ENCODE data around the gene ROM1.
"Not testable (repeated sequence)": the region's sequence is repeated elsewhere in the genome, so short reads cannot be mapped to it uniquely, and the experiment has no call there.

The ROM1 gene

GRCh38 chr11:62610403-62610802 lies 2.7 kb upstream of the ROM1 start:
- DNase-seq (ENCODE audit: low read depth in 3 of 3) = no peak

DNA sequence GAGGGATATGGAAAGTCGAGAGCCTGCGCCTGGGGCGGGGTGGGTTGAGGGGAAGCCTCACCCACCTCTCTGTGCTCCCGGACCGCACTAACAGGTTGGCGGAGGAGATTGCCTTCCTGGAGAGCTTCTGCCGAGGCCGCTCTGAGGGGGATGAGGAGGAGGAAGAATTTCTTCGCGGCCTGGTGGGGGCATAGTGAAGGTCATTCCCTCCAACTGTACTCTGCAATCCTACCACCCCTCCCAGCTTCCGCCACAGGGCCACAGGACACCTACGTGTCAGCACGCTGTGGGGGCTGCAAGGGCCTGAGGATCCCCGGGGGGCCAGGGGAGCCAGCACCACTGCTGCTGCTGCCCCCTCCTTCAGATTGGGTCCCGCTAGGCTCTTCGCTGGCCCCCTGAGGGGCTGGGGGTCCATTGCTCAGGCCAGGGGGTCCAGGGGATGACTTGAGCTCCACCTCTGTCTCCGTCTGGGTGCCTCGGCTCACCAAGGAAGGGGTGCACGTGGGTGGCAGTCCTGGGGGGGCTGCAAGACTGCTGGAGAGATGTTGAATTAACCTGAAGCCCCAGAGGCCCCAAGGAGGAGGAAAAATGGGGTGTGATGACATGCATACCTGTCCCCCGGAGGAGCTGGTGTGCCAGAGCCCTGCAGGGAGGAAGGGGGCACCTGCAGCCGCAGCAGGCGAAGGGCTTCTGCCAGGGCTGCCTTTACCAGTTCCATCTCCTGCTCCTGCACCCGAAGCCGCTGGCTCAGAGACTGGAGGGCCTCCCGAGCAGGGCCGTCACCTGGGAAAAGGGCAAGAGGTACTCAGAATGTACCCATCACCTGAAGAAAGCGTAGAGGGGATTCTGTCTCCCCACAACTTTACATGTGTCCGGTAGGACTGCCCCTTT lies 2.0 kb upstream of the ROM1 start:
- DNase-seq (ENCODE audit: low read depth in 3 of 3) = no peak

DNA sequence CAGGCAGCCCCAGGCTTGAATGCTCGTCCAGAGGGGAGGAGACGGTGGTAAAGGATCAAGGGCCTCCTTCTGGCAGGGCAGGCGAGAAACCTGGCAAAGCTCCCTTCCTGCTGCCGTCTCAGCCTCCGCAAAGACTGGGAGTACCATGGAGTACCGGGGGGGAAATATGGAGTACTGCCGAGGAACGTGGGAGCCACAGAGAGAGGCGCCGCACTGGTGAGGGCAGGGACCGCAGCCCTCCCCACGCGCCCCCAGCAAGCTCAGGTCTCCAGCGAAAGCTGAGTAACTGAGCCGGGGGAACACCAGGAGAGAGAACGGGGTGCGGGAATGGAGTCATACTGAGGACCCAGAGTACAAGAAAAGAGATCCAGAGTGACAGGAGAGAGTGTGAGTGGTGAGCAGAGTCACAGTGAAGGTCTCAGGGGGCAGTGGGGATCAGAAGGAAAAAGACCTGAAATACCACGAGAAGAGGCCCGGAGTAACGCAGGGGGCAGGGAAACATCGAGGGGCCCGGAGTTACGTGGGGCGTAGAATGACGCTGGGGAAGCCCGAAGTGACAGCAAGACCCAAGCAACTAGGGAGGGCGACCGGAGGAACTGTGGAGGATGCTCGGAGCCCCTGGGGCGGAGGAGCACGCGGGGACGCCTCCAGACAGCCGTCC lies 1.2 kb upstream of the ROM1 start:
- DNase-seq (ENCODE audit: low read depth in 3 of 3) = peak; percentile 29 to 37 (median 32)

DNA sequence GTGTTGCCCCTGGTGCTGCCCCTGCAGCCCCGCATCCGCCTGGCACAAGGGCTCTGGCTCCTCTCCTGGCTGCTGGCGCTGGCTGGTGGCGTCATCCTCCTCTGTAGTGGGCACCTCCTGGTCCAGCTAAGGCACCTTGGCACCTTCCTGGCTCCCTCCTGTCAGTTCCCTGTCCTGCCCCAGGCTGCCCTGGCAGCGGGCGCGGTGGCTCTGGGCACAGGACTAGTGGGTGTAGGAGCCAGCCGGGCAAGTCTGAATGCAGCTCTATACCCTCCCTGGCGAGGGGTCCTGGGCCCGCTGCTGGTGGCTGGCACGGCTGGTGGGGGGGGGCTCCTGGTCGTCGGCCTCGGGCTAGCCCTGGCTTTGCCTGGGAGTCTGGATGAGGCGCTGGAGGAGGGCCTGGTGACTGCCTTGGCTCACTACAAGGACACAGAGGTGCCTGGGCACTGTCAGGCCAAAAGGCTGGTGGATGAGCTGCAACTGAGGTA lies 278 bp downstream of the ROM1 start:
- no peak for DNase-seq (ENCODE audit: low read depth in 3 of 3)

DNA sequence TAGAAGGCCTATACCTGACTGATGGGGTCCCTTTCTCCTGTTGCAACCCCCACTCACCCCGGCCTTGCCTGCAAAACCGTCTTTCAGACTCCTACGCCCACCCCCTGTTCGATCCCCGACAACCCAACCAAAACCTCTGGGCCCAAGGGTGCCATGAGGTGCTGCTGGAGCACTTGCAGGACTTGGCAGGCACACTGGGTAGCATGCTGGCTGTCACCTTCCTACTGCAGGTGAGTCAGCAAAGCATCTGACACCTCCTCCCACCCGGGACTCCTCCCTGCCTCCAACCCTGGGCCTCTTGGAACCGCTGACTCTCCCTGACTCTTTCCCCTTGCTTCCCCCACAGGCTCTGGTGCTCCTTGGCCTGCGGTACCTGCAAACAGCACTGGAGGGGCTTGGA lies 1.2 kb downstream of the ROM1 start:
- peak in 1 of 3 experiments; percentile 32 for DNase-seq (ENCODE audit: low read depth in 3 of 3)

DNA sequence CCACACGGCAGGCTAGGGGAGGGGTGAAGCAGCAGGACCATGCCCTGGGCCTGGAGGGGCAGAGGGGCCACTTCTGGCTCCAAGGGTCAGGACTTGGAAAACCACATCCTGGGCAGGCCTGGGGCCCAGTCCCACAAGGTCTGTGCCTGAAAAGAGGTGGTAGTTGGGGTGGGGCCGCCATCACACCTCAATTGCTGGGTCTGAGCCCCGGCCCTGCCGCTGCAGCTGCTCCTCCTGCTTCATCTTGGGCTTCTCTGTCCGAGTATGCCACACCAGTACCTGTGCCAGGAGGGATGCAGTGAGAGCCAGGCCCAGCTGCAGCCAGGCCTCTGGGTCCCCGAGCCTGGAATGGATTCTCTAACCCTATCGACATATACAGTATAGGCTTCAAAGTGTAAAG lies 2.5 kb downstream of the ROM1 start:
- no peak for DNase-seq (ENCODE audit: low read depth in 3 of 3)

DNA sequence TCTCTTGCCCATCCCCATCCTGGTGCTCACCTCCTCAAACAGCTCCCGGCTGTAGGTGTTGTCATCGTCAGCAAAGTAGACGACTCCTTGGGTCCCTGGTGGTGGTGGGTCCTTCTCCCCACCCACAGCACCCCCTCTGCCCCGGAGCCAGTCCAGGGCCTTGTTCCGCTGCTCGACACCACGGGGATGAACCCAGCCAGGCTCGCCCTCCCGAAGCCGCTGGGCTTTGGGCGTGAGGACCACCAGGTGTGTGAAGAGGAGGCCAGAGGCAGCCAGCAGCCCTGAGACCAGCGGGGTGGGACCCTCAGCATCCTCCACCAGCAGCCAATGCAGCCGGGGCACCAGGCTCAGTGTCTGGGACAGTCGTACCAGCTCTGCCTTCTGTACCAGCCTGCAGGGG lies 3.9 kb downstream of the ROM1 start:
- not testable (repeated sequence) for DNase-seq (ENCODE audit: low read depth in 3 of 3)

DNA sequence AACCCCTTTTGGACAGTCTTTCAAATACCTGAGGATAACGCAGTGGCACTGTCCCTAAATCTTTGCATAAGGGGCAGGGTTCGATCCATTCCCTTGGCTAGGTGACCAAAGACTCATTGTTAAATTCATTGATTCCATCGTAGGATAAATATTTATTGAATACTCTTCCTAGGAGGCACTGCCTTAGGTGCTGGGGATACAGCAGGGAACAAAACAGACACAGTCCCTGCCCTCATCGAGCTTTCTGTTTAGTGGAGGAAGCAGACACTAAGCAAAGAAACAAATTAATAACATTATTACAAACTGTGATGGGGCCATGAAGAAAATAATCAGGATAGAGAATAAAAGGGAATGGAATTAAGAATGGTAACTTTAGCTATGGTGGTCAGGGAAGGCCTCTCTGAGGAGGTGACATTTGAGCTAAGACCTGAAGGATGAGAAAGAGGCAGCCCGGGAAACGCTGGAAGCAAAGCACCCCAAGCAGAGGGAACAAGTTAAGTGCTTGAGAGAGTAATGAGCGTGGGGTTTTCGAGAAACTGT lies 8.0 kb downstream of the ROM1 start:
- no peak for DNase-seq (ENCODE audit: low read depth in 3 of 3)

DNA sequence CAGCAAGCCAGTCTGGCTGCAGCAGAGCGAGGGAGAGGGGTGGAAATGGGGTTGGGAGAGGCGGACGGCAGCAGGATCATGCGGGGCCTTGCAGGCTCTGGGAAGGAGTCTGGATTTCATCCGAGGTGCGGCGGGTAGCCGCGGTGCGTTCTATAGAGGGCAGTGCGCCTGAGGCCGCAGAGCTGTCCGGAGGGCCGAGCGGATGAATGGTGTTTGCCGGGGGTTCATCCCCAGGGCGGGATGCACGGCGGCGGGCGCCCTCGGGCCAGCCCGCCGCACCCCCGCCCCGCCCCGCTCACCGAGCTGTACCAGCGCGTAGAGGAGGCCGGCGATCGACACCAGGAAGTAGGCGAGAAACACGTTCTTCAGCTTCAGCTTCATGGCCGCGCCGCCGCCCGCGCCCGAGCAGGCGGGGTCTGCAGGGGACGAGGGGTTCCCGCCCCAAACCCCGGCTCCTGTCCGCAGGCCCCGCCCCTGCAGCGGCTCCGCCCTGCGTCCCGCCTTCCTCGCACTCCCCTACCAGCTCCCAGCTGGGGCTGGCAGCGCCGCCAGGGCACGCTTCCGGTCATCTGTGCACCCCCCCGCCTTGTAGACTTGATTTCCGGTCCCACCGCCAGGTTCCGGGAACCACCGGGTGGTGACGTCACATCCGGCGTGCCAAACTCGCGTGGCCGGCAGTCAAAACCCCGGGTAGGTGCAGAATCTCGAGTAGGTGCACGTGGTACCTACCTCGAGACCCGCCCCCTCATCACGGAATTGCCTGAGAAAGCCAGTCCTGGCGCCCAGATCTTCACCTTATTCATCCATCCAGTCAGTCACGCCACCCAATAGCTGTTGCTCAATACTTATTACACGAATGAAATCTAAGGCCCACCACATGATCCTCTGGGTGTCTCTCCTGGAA lies 8.8 kb downstream of the ROM1 start, which contains the start of gene B3GAT3:
TSS of gene B3GAT3 (minus strand) at position 420 of the 904 bp plus-strand sequence. CDS start at position 381, 39 bp downstream.
- DNase-seq (ENCODE audit: low read depth in 3 of 3) = peak; percentile 93 to 97 (median 93)

DNA sequence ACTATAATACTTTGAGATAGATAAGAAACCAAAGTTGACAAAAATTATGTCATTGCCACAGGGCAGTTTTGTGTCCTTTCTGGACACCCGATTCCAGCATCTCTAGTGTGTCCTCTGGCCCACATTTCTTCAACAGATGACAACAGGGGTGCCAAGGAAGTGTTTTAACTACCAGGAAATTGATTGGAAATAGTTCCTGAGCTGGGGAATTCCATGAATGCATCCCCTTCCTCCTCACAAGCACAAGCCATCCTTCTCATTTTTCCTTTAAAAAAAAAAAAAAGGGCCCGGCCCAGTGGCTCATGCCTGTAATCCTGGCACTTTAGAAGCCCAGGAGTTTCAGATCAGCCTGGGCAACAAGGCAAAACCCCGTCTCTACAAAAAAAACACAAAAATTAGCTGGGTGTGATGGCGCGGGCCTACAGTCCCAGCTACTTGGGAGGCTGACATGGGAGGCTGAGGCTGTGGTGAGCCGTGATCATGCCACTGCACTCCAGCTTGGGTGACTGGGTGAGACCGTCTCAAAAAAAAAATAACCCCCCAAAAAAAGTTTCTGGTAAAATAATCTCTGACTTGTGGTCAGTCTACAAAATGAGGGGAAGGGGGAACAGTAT lies 9.5 kb downstream of the ROM1 start:
- no peak for DNase-seq (ENCODE audit: low read depth in 3 of 3)

- no peak for DNase-seq (ENCODE audit: low read depth in 3 of 3)
Observed at GRCh38 chr11:62627713-62628112, 14.7 kb downstream of the ROM1 start.

- DNase-seq (ENCODE audit: low read depth in 3 of 3) = no peak
Observed at GRCh38 chr11:62632492-62632891, 19.4 kb downstream of the ROM1 start.

GRCh38 chr11:62644220-62644619 lies 31.2 kb downstream of the ROM1 start:
- no peak for DNase-seq (ENCODE audit: low read depth in 3 of 3)

GRCh38 chr11:62645671-62645945 lies 32.6 kb downstream of the ROM1 start:
- no peak for DNase-seq (ENCODE audit: low read depth in 3 of 3)

GRCh38 chr11:62645946-62646824 lies 33.1 kb downstream of the ROM1 start, which contains the start of gene GANAB:
Gene GANAB, minus strand, starts transcription at chr11:62646613. Its CDS starts 14 bp downstream, at chr11:62646599.
- peak; percentile 98 to 99 (median 99) for DNase-seq (ENCODE audit: low read depth in 3 of 3)

- DNase-seq (ENCODE audit: low read depth in 3 of 3) = no peak
Observed at GRCh38 chr11:62646825-62647608, 34.0 kb downstream of the ROM1 start.

DNA sequence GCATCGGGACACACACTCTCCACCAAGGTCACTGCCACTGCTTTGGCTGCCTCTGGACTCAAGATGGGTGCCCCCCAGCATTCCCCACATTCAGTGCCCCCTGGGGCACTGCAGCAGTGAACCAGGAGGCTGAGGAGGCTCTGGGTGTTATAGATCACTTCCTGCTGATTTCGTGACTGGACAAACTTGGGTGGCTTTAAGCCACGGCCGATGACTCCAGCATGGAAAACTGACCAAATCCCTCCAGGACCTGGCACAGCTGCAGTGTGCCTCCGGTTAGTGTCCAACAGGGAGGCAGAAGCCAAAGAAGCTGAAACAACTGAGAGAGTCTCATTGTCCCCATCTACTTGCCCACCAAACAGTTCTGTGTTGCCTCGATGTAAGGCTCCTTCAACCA lies 34.5 kb downstream of the ROM1 start:
- DNase-seq (ENCODE audit: low read depth in 3 of 3) = no peak

DNA sequence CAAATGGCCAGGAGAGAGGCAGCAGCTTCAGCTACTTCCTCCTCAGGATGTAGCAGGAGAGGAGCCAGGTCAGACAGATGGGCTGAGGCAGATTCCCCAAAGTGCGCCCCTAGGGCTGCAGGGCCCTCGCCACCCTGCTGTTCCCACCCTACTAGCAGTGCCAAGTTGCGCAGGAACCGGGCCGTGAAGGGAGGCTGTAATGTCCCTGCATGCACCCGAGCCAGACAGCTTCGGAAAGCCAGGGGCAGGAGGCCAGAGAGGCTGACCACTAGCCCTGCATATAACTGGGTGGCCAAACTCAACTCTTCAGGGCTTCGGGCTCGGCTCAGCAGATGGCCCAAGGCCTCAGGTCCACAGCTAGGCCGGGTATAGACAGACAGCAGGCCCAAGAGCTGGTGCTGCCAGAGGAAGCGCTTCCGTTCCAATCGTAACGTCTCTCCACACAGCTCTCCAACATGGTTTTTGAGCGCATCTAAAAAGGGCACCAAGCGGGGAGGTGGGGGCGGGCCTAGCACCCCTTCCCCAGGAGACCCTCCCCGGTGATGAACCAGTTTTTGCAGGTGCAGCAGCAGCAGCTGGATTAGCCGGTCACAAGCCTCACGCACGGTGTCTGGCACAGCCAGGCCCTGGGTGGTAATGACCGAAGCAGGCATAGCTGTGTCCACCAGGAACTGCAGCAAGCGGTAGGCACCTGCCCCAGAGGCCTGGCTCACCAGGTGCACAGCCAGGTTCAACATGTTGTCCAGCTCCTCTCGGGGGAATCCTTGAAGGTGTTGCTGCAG lies 35.3 kb downstream of the ROM1 start:
- DNase-seq (ENCODE audit: low read depth in 3 of 3) = no peak

DNA sequence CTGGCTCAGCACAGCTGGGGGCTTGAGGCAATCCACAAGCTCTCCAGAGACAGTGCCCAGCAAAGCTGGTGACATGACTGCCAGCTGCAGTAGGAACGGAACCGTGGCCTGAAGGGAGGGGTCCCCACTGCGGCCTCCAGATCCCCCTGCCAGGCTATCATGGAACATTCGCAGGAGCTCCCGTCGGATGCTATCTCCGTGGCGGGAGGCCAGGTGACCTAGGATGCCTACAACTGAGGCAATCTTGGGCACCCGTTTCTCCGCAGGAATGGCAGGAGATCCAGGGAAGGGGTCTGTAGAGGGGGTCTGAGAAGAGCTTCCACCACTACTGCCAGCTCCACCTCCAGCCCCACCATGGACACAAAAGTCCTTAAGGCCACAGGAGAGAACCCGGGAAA lies 35.9 kb downstream of the ROM1 start:
- DNase-seq (ENCODE audit: low read depth in 3 of 3) = no peak
